C4-2B (cell line): ENCODE measurements around the gene NLGN1.
A peak's percentile ranks its signal among the peaks of the same experiment; 100 is the strongest.

Source experiments
- H3K27ac ChIP-seq: fragments of 450-650 bp; 2 replicates; pipeline ENCODE4 v1.5.1; 2017
- CTCF ChIP-seq: fragments of 450-650 bp; conservative IDR thresholded peaks from 2 replicates; pipeline ENCODE4 v1.5.1; 2017; ENCODE audit warnings: mild to moderate bottlenecking
- ZFX ChIP-seq: fragments of 450-650 bp; IDR thresholded peaks from 2 replicates; pipeline ENCODE4 v1.6.1; 2017

Gene NLGN1

GRCh38 chr3:173747427-173747826 is 349.9 kb downstream of the NLGN1 start:
- TF ChIP-seq ZFX: no peak
- no peak for TF ChIP-seq CTCF
- peak overlapping the region; percentile 80 for H3K27ac ChIP-seq

GRCh38 chr3:173748105-173748504 is 350.6 kb downstream of the NLGN1 start:
- TF ChIP-seq ZFX: no peak
- no peak for TF ChIP-seq CTCF
- H3K27ac ChIP-seq: peak overlapping the region; percentile 80

- H3K27ac ChIP-seq: no peak overlapping the region; the same call in 1 of the 2 replicates
- TF ChIP-seq CTCF (no peak), ZFX (no peak)
These were observed 352.6 kb downstream of the NLGN1 start for GRCh38 chr3:173750095-173750494.

GRCh38 chr3:173750591-173750990 is 353.0 kb downstream of the NLGN1 start:
- no peak for TF ChIP-seq ZFX
- TF ChIP-seq CTCF: no peak
- no peak overlapping the region for H3K27ac ChIP-seq

- no peak for TF ChIP-seq CTCF
- no peak for TF ChIP-seq ZFX
- H3K27ac ChIP-seq: no peak overlapping the region
These were observed 356.0 kb downstream of the NLGN1 start for GRCh38 chr3:173753593-173753992.

- H3K27ac ChIP-seq: no peak overlapping the region
- TF ChIP-seq ZFX (no peak), CTCF (no peak)
These were observed 357.6 kb downstream of the NLGN1 start for GRCh38 chr3:173755161-173755560.

- TF ChIP-seq CTCF: no peak
- TF ChIP-seq ZFX: no peak
- H3K27ac ChIP-seq: no peak overlapping the region
These were observed 363.6 kb downstream of the NLGN1 start for GRCh38 chr3:173761161-173761560.
